GM12864 (cell line): ENCODE data around the gene LITAFD.

Experiments
- DNase-seq: peaks from one replicate; pipeline ENCODE4 v3.0.0-alpha.2; 2011; ENCODE audit warnings: low read depth
- H3K4me3 ChIP-seq: 2 replicates; pipeline ENCODE4 v1.5.1; 2011; ENCODE audit warnings: mild to moderate bottlenecking, low read depth, low read length, control low read depth
- CTCF ChIP-seq: IDR thresholded peaks from 2 replicates; pipeline ENCODE4 v1.5.1; 2011; ENCODE audit warnings: low read depth, mild to moderate bottlenecking, moderate library complexity, low read length, control low read depth, inconsistent platforms; ENCODE audit errors: missing control alignments

LITAFD gene

DNA sequence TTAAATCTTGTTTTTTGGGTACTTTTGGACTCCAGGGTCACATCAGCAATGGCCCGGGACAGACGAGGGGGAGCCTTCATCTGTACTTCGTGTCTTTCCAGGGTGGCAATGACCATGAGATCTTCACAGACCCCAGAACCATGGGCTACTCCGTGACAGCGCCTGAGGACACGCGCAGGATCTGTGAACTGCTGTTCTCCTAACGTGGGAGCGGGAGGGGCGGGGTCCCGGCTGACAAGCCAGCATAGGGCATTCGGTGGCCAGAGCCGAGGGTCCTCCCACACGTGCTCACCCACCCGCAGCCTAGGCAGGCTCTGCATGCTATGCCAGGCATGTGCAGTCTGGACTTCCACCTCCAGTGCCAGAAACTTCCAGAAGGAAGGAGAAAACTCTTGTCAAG, 34.5 kb upstream of the LITAFD start:
- no peak for TF ChIP-seq CTCF
- no peak for DNase-seq

DNA sequence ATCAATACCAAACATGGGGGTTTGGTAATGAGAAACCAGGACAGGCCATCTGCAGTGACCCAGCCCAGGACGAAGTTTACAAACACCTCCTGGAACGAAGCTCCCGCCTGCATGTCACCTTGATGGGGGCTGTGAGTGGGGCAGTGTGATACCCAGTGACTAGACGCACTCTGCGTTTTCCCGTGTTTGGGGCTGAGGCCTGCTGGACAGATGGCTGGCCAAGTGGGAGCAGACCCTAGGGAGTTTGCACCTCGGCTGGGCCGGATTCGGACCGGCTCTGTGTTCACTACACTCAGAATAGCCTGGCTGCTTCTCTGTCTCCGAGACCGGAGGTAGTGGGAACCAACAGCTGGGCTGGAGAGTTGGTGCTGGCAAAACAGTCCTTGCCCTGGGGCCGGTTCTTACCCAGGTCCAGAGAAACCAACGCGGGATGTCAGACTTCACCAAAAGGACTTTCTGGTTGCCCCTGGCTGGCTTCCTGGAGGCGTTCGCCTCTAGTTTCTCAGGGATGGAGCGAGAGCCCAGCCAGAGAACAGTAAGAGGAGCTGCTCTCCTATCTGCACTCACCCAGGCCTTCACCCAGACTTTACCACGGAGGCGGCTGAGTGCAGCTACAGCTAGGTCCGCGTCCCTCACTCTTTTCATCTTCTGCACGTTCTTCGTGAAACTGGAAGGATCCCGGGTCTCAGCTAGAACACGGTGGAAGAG, 33.8 kb upstream of the LITAFD start:
- no peak overlapping the region for H3K4me3 ChIP-seq
- no peak for TF ChIP-seq CTCF
- no peak for DNase-seq

More for the DNA sequence above, 34.5 kb upstream of the LITAFD start:
- H3K4me3 ChIP-seq: no peak overlapping the region

- no peak for DNase-seq
- H3K4me3 ChIP-seq: no peak overlapping the region
These were observed 33.2 kb upstream of the LITAFD start for GRCh38 chr16:8848939-8849391.

GRCh38 chr16:8849411-8850011, 32.6 kb upstream of the LITAFD start:
- no peak for DNase-seq
- H3K4me3 ChIP-seq: no peak overlapping the region
- TF ChIP-seq CTCF: no peak

More at GRCh38 chr16:8848939-8849391, 33.2 kb upstream of the LITAFD start:
- TF ChIP-seq CTCF: no peak

- no peak for TF ChIP-seq CTCF
- no peak for DNase-seq
- H3K4me3 ChIP-seq: no peak overlapping the region
These were observed 31.8 kb upstream of the LITAFD start for GRCh38 chr16:8850279-8850885.

GRCh38 chr16:8851761-8852403, 30.3 kb upstream of the LITAFD start:
- H3K4me3 ChIP-seq: no peak overlapping the region
- DNase-seq: no peak
- TF ChIP-seq CTCF: no peak
